ENCODE results near the gene PRXL2B.

Gene PRXL2B

GRCh38 chr1:2638466-2639115, 52.0 kb downstream of the PRXL2B start:
- no peak for DNase-seq

GRCh38 chr1:2639203-2639602, 52.6 kb downstream of the PRXL2B start:
- no peak for DNase-seq

DNA sequence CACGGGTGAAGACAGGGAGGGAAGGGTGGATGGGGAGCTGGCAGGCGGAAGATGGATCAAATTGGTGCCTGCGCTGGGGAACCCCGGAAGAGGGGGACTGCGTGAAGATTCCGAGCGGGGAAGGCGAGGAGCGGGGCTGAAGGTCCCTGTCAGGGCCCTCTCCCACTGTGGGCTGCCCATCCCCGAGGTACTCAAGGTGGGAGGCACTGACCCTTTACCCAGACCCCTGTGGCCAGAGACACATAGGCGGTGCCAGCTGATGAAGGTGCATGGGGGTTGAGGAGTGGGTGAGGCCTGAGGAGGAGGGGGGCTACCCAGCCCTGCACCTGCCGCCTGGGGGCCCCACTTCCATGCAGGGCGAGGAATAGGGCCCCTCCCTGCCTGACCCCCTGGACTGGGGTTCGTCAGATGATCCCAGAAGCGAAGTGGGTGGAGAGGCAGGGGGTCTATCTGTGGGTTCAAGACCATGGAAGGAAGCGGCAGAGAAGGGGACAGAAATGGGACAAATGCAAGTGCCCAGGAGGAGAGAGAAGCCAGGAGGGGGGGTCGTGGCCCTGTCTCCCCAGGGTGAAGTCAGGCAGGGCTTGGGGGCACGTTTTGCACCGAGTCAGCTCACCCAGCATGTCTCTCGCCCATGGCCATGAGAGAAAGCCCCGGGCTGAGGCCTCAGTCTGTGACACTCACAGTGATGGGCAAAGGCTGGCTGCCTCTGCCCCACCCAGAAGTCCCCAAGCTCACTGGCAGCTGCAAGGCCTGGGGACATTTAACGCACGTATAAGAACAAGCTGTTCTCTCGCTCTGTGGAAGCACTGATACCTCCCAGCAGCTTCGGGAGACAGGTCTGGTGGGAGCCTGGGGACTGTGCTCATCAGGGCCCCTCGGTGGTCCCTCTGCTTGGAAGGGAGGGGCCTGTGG, 53.3 kb downstream of the PRXL2B start:
- no peak for DNase-seq

DNA sequence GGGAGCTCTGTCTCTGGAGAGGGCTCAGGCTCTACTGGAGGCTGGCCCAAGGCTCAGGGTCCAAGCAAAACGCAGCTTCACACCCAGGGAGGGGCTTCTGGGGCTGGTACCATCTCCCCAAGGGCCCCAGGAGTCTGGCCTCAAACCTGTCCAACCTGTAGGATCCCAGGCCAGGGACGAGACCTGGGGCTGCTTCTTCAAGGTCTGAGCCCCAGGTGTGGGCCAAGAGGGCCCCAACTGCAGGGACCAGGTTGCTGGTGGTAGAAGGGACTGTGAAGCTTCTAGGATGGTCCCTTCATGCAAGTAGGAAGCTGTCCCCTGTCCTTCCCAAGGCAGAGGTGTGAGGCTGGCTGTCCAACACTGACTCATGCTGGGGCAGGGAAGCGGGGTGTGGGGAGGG, 54.0 kb downstream of the PRXL2B start:
- no peak for DNase-seq

Data from stimulated activated CD4-positive, alpha-beta T cell treated with anti-CD3 and anti-CD28 coated beads, Interleukin-4, amount 100 ng/mL, for 4 hours (primary cell).